Liver (tissue), 3 donors: Measurements from ENCODE around the gene PEAK1.

ENCODE experiments used
- CTCF ChIP-seq: fragments of 150-350 bp; IDR thresholded peaks from 2 replicates; pipeline ENCODE4 v1.5.1; 2017; ENCODE audit warnings: improper control_type of control experiment, low read depth, low read length; ENCODE audit not compliant: missing input control
- GABPA ChIP-seq, 2 donors: IDR thresholded peaks in 1 of 2; conservative IDR thresholded peaks in 1 of 2; 2 replicates each; pipeline ENCODE4 v1.6.1; 2016; ENCODE audit warnings: antibody characterized with exemption in 2 of 2, mild to moderate bottlenecking in 1 of 2, moderate library complexity in 1 of 2
- MAX ChIP-seq: IDR thresholded peaks from 2 replicates; pipeline ENCODE4 v1.6.1; 2016; ENCODE audit warnings: antibody characterized with exemption
- donor health status: healthy.
- donor health status: healthy.

- TF ChIP-seq CTCF (no peak), MAX (no peak), GABPA (IDR thresholded peaks at IDR 0.05 in 1 of 2, conservative IDR thresholded peaks at IDR 0.05 in 1 of 2) (no peak)
These were observed 8.3 kb downstream of the PEAK1 start for GRCh38 chr15:77411619-77411976.
